Activated B cell treated with CpG ODN at 0.5 μM for 24 hours (primary cell): ENCODE data around the gene MAN2C1. TPM values are rescaled to one million over a fixed set of nuclear protein-coding genes. Genes with fewer than 3 reads are reported as not detected.

ENCODE experiments used
- ATAC-seq: fragments of 200-7000 bp; cut with Tn5 transposase; one replicate; pipeline ENCODE4 v1.10.0; 2021; ENCODE audit warnings: low read depth, mild to moderate bottlenecking, moderate library complexity
- CTCF ChIA-PET: fragments of 350-600 bp; sonication (Branson Sonifier 250); formaldehyde crosslinking; loops from one replicate; lab custom pipeline; 2021; ENCODE audit warnings: antibody characterized with exemption; lab: Charles Lee
- POLR2A ChIA-PET: fragments of 350-600 bp; sonication (Branson Sonifier 250); formaldehyde crosslinking; loops from one replicate; lab custom pipeline; 2021; ENCODE audit warnings: antibody characterized with exemption; lab: Charles Lee
- DNase-seq: peaks from one replicate; pipeline ENCODE4 v3.0.0; 2022
- H3K27ac Mint-ChIP-seq: one replicate; pipeline ENCODE4 v1.8.0; 2020; ENCODE audit warnings: mixed read lengths
- H3K27me3 Mint-ChIP-seq: one replicate; pipeline ENCODE4 v1.8.0; 2021; ENCODE audit warnings: mixed read lengths
- H3K36me3 Mint-ChIP-seq: one replicate; pipeline ENCODE4 v1.8.0; 2021; ENCODE audit warnings: low read depth, mixed read lengths
- H3K4me1 Mint-ChIP-seq: one replicate; pipeline ENCODE4 v1.8.0; 2021; ENCODE audit warnings: mixed read lengths
- H3K4me3 Mint-ChIP-seq: one replicate; pipeline ENCODE4 v1.8.0; 2020; ENCODE audit warnings: mild to moderate bottlenecking, mixed read lengths
- H3K9me3 Mint-ChIP-seq: one replicate; pipeline ENCODE4 v1.8.0; 2020; ENCODE audit warnings: mixed read lengths
- CTCF ChIP-seq: fragments of 200-600 bp; IDR thresholded peaks from one replicate; pipeline ENCODE4 v1.8.0; 2022; ENCODE audit warnings: antibody characterized with exemption, mild to moderate bottlenecking
- intact Hi-C: fragments of 100-400 bp; cut with micrococcal nuclease; formaldehyde crosslinking; loops from one replicate; pipeline ENCODE4 v1.15.1; 2024
- total RNA-seq: library from RNA; stranded (reverse); gene quantifications from 2 replicates; pipeline ENCODE4 v1.2.3, GENCODE V29; 2022

Gene MAN2C1
- total RNA-seq, 1 donor from 2014 or later, result 213 TPM

GRCh38 chr15:75355369-75355768, 13.0 kb downstream of the MAN2C1 start:
- no peak for DNase-seq
- peaks cover 25% of the 10 kb centered on the region for H3K36me3 Mint-ChIP-seq
- no peak for ATAC-seq
- peaks cover 11% of the 10 kb centered on the region for H3K4me1 Mint-ChIP-seq
- ChIA-PET POLR2A (interaction anchor here (0.9 to 1.9 kb wide), 2 partner anchors 13 to 96 kb away, joined by 3 to 10 read pairs; partner anchors contain the start of genes MAN2C1 and SIN3A), CTCF (no interaction called here)
- intact Hi-C loops, result no loop called here
- H3K27ac Mint-ChIP-seq, result no peak overlapping the region
- H3K4me3 Mint-ChIP-seq, result no peak overlapping the region
- no peaks in the 10 kb centered on the region for H3K27me3 Mint-ChIP-seq
- no peaks in the 10 kb centered on the region for H3K9me3 Mint-ChIP-seq
- TF ChIP-seq CTCF, result no peak

GRCh38 chr15:75354454-75354853, 14.0 kb downstream of the MAN2C1 start:
- CTCF ChIA-PET, result interaction anchor here (1.1 kb wide), 1 partner anchor 13 kb away, joined by 5 read pairs; no protein-coding TSS in a partner anchor
- Mint-ChIP-seq H3K36me3 (peaks cover 27% of the 10 kb centered on the region), H3K27me3 (peaks cover 1% of the 10 kb centered on the region), H3K4me3 (no peak overlapping the region), H3K4me1 (peaks cover 20% of the 10 kb centered on the region), H3K27ac (no peak overlapping the region), H3K9me3 (peaks cover 7% of the 10 kb centered on the region)
- ATAC-seq, result no peak
- TF ChIP-seq CTCF, result no peak
- no peak for DNase-seq
- POLR2A ChIA-PET, result interaction anchor here (0.6 to 1.9 kb wide), 3 partner anchors 14 to 353 kb away, joined by 3 to 10 read pairs (median 5); partner anchors contain the start of genes MAN2C1 and SIN3A
- intact Hi-C loops, result no loop called here

GRCh38 chr15:75353604-75354003, 14.8 kb downstream of the MAN2C1 start:
- ChIA-PET CTCF (interaction anchor here (1.7 kb wide), 1 partner anchor 15 kb away, joined by 7 read pairs; the partner anchor contains the start of gene MAN2C1), POLR2A (interaction anchor here (1.9 kb wide), 1 partner anchor 15 kb away, joined by 10 read pairs; the partner anchor contains the start of gene MAN2C1)
- peaks cover 7% of the 10 kb centered on the region for H3K9me3 Mint-ChIP-seq
- no peak overlapping the region for H3K27ac Mint-ChIP-seq
- ATAC-seq (no peak), DNase-seq (no peak)
- intact Hi-C loops, result no loop called here
- H3K4me3 Mint-ChIP-seq, result no peak overlapping the region
- H3K36me3 Mint-ChIP-seq, result peaks cover 24% of the 10 kb centered on the region
- peaks cover 1% of the 10 kb centered on the region for H3K27me3 Mint-ChIP-seq
- TF ChIP-seq CTCF, result no peak
- H3K4me1 Mint-ChIP-seq, result peaks cover 28% of the 10 kb centered on the region

- Mint-ChIP-seq H3K9me3 (peaks cover 7% of the 10 kb centered on the region), H3K4me3 (no peak overlapping the region), H3K27me3 (peaks cover 1% of the 10 kb centered on the region), H3K4me1 (peaks cover 33% of the 10 kb centered on the region), H3K27ac (no peak overlapping the region), H3K36me3 (peaks cover 21% of the 10 kb centered on the region)
- ChIA-PET POLR2A (interaction anchor here (1.1 to 2.5 kb wide), 2 partner anchors 11 to 15 kb away, joined by 3 to 17 read pairs; partner anchors contain the start of gene MAN2C1), CTCF (interaction anchor here (1.7 kb wide), 1 partner anchor 16 kb away, joined by 7 read pairs; the partner anchor contains the start of gene MAN2C1)
- ATAC-seq (no peak), DNase-seq (no peak)
- intact Hi-C loops, result no loop called here
- TF ChIP-seq CTCF, result no peak
Observed at GRCh38 chr15:75352186-75353080, 16.0 kb downstream of the MAN2C1 start.
